ENCODE results near the gene ZEB2.

The ZEB2 gene

DNA sequence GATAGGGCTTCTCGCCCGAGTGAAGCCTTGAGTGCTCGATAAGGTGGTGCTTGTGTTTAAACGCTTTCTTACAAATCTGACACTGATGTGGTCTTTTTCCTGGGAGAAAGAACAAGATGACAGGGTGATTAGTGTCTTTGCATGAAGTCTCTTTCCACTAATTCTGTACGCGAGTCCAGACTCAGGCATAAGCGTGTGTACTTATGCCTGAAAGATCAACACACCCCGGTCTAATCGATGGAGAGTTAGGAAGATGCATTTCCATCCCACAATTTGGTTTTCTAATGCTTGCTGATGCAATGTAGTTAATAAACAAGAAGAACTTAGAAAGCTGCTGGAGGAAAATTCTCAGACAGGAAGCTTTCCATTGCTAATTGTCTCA, 130.0 kb downstream of the ZEB2 start:
- no peaks in the 10 kb centered on the region for H3K4me1 ChIP-seq (ENCODE audit: control insufficient read depth in 1 of 2, insufficient read depth in 1 of 2, low read depth in 1 of 2, low read length in 1 of 2)
- no peaks in the 10 kb centered on the region for H3K27me3 ChIP-seq
- peaks cover 28% of the 10 kb centered on the region for H3K36me3 ChIP-seq
- H3K27ac ChIP-seq, result no peak overlapping the region
- H3K4me3 ChIP-seq (ENCODE audit: low read depth in 1 of 2, low read length in 1 of 2), result no peak overlapping the region
- H3K9me3 ChIP-seq, result no peaks in the 10 kb centered on the region
- TF ChIP-seq, protein P1, sequence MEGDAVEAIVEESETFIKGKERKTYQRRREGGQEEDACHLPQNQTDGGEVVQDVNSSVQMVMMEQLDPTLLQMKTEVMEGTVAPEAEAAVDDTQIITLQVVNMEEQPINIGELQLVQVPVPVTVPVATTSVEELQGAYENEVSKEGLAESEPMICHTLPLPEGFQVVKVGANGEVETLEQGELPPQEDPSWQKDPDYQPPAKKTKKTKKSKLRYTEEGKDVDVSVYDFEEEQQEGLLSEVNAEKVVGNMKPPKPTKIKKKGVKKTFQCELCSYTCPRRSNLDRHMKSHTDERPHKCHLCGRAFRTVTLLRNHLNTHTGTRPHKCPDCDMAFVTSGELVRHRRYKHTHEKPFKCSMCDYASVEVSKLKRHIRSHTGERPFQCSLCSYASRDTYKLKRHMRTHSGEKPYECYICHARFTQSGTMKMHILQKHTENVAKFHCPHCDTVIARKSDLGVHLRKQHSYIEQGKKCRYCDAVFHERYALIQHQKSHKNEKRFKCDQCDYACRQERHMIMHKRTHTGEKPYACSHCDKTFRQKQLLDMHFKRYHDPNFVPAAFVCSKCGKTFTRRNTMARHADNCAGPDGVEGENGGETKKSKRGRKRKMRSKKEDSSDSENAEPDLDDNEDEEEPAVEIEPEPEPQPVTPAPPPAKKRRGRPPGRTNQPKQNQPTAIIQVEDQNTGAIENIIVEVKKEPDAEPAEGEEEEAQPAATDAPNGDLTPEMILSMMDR (IDR thresholded peaks at IDR 0.05), result no peak

DNA sequence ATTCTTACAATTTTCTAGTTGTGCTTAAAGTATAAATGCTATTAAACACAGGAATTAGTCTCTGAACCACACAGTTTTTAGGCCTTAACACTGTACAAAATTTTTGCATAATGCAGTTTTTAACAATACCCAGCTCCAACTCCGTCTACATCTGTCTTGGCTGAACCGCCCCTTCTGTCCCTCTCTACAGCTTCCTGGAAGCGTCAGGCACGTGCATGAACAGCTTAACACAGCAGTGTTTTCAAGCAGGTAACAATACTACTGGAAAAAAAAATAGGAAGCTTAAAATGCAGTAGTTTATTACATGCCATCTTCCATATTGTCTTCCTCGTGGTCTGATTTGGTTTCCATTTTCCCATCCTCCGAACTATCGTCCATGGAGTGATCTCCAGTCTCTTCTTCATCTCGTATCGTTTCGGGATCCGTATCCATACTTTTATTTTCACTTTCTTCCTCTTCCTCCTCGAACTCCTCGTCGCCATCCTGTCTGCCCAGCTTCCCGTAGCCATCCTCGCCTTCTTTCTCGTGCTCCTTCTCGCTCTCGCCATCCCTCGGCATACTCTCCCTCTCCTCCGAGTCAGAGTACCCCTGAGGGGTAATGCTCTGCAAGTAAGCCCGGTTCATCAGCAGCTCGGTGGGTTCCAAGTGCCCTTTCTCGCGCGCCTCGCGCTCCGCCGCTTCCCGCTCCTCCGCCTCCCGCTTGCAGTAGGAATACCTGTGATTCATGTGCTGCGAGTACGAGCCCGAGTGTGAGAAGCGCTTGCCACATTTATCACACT, 130.6 kb downstream of the ZEB2 start:
- no peaks in the 10 kb centered on the region for H3K27me3 ChIP-seq
- TF ChIP-seq, protein P1 (IDR thresholded peaks at IDR 0.05), result no peak
- H3K4me3 ChIP-seq (ENCODE audit: low read depth in 1 of 2, low read length in 1 of 2), result no peak overlapping the region
- peaks cover 28% of the 10 kb centered on the region for H3K36me3 ChIP-seq
- no peaks in the 10 kb centered on the region for H3K4me1 ChIP-seq (ENCODE audit: control insufficient read depth in 1 of 2, insufficient read depth in 1 of 2, low read depth in 1 of 2, low read length in 1 of 2)
- H3K27ac ChIP-seq, result no peak overlapping the region
- no peaks in the 10 kb centered on the region for H3K9me3 ChIP-seq

DNA sequence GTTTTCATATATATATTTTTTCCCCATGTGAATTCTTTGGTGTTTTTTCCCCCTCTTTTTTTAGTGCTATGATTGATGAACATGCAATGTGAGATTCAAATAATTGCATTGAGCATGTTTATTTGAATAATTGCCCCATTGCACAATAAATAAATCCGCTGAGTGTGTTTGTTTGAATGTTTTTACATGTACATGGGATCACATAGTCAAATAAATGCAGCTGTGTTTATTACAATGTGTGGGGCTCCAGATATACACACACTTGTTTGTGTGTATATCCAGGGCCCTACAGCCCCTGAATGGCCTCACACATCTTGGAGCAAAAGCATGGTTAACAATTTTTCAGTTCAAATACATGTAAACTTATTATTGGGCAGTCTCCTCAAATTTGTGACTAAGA, 134.5 kb downstream of the ZEB2 start:
- Histone ChIP-seq H3K4me1 (ENCODE audit: control insufficient read depth in 1 of 2, insufficient read depth in 1 of 2, low read depth in 1 of 2, low read length in 1 of 2) (peaks cover 38% of the 10 kb centered on the region in 2 experiments), H3K4me3 (ENCODE audit: low read depth in 1 of 2, low read length in 1 of 2) (no peak overlapping the region), H3K36me3 (peaks cover 11% of the 10 kb centered on the region), H3K27ac (no peak overlapping the region), H3K27me3 (no peaks in the 10 kb centered on the region), H3K9me3 (no peaks in the 10 kb centered on the region)
- TF ChIP-seq, protein P1 (IDR thresholded peaks at IDR 0.05), result no peak

DNA sequence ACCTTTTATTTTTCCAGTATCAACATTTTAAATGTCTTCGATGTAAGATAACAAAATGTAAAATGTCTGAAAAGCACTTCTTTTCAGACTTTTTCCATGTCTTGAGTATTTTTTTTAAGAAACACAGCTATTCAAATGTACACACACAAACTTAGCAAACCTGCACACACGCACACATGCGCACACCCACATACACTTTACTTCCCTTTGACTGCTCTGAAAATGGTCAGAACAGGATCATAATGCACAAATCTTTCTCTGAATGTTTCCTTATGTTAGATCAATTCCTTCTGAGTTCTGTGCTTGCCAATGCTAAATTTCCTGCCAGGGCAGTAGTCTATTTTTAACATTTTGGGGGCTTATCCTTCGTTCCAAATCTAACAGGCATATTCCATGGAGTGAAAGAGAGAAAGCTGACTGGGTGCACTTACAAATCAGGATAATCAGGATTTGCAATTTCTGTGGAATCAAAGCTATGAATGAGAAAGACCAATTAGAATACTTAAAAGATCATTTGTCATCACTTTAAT, 136.3 kb downstream of the ZEB2 start:
- Histone ChIP-seq H3K9me3 (no peaks in the 10 kb centered on the region), H3K27me3 (no peaks in the 10 kb centered on the region), H3K27ac (peak overlapping the region; percentile 70), H3K4me1 (ENCODE audit: control insufficient read depth in 1 of 2, insufficient read depth in 1 of 2, low read depth in 1 of 2, low read length in 1 of 2) (peaks cover 48% of the 10 kb centered on the region in 2 experiments), H3K36me3 (no peaks in the 10 kb centered on the region), H3K4me3 (ENCODE audit: low read depth in 1 of 2, low read length in 1 of 2) (peak overlapping the region in 1 of 2 experiments; percentile 42)
- TF ChIP-seq, protein P1 (IDR thresholded peaks at IDR 0.05), result no peak

DNA sequence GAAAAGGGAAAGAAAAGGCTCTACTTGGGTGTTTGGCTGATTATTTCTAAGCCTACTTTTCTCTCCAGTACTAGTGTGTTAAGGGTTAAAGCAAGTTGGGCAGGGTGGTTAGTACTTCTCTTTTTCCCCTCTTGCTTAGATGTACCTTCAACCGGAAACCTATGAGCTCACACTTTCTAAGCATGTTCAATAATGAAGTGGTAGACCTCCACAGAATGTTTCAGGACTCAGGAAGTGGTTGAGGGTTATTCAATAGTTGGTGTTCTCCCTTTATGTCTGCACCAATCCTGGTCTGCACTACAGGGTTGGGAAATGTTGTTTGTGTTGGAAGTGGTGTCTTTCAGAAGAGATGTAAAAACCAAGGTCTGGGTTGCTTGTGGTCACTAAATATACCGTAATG, 137.1 kb downstream of the ZEB2 start:
- Histone ChIP-seq H3K4me3 (ENCODE audit: low read depth in 1 of 2, low read length in 1 of 2) (peak overlapping the region; percentile 1 to 42), H3K36me3 (no peaks in the 10 kb centered on the region), H3K27ac (peak overlapping the region; percentile 70), H3K27me3 (no peaks in the 10 kb centered on the region), H3K4me1 (ENCODE audit: control insufficient read depth in 1 of 2, insufficient read depth in 1 of 2, low read depth in 1 of 2, low read length in 1 of 2) (peaks cover 53 to 55% of the 10 kb centered on the region in 2 experiments), H3K9me3 (no peaks in the 10 kb centered on the region)
- TF ChIP-seq, protein P1 (IDR thresholded peaks at IDR 0.05), result no peak
